Amniotic stem cell (primary cell): ENCODE measurements around the gene AADACL4.
"Not testable (repeated sequence)": the region's sequence is repeated elsewhere in the genome, so short reads cannot be mapped to it uniquely, and the experiment has no call there.

Experiments used
- DNase-seq: peaks from one replicate; lab custom pipeline; 2025; lab: John Stamatoyannopoulos, UW

The AADACL4 gene

GRCh38 chr1:12658531-12659453, 14.9 kb downstream of the AADACL4 start:
- DNase-seq: peak; percentile 7

GRCh38 chr1:12661606-12662219, 17.8 kb downstream of the AADACL4 start:
- no peak for DNase-seq

GRCh38 chr1:12662556-12662955, 18.7 kb downstream of the AADACL4 start:
- DNase-seq: no peak

- no peak for DNase-seq
These were observed 21.6 kb downstream of the AADACL4 start for GRCh38 chr1:12665511-12665910.

GRCh38 chr1:12666141-12666735, 22.4 kb downstream of the AADACL4 start:
- DNase-seq: no peak

GRCh38 chr1:12669529-12670068, 25.7 kb downstream of the AADACL4 start:
- DNase-seq: no peak

- DNase-seq: no peak
These were observed 30.5 kb downstream of the AADACL4 start for GRCh38 chr1:12674358-12674757.

GRCh38 chr1:12676122-12676521, 32.2 kb downstream of the AADACL4 start:
- not testable (repeated sequence) for DNase-seq

GRCh38 chr1:12677565-12677964, 33.7 kb downstream of the AADACL4 start:
- DNase-seq: no peak

GRCh38 chr1:12678350-12678749, 34.5 kb downstream of the AADACL4 start:
- DNase-seq: no peak

- DNase-seq: no peak
These were observed 34.9 kb downstream of the AADACL4 start for GRCh38 chr1:12678820-12679219.

- DNase-seq: no peak
These were observed 46.3 kb downstream of the AADACL4 start for GRCh38 chr1:12690156-12690555.

- no peak for DNase-seq
These were observed 49.3 kb downstream of the AADACL4 start for GRCh38 chr1:12692967-12693782.

GRCh38 chr1:12696658-12697057, 52.8 kb downstream of the AADACL4 start:
- DNase-seq: no peak

GRCh38 chr1:12697397-12697796, 53.5 kb downstream of the AADACL4 start:
- no peak for DNase-seq

- DNase-seq: no peak
These were observed 60.1 kb downstream of the AADACL4 start for GRCh38 chr1:12703821-12704451.

GRCh38 chr1:12706061-12706460, 62.2 kb downstream of the AADACL4 start:
- no peak for DNase-seq

- DNase-seq: no peak
These were observed 64.7 kb downstream of the AADACL4 start for GRCh38 chr1:12708396-12709090.

- DNase-seq: no peak
These were observed 65.2 kb downstream of the AADACL4 start for GRCh38 chr1:12709091-12709491.

GRCh38 chr1:12709696-12710095, 65.8 kb downstream of the AADACL4 start:
- no peak for DNase-seq

GRCh38 chr1:12711536-12711935, 67.7 kb downstream of the AADACL4 start:
- DNase-seq: no peak
